T-cell (primary cell): ENCODE data around the gene PLA2G4C. TPM values are rescaled to one million over a fixed set of nuclear protein-coding genes. Genes with fewer than 3 reads are reported as not detected.

Experiments used
- ATAC-seq, 4 experiments: fragments of 200-7000 bp in 3 of 4; fragments of 150-1000 bp in 1 of 4; cut with Tn5 transposase; replicated peaks in 1 of 4; 1 replicate in 3 of 4; 2 replicates in 1 of 4; pipeline ENCODE4 v1.10.0; 2021; ENCODE audit warnings: moderate library complexity in 3 of 4, mild to moderate bottlenecking in 2 of 4, moderate number of reproducible peaks in 1 of 4
- CTCF ChIA-PET, 2 donors: fragments of 300-600 bp; sonication (Branson Sonifier 250); formaldehyde crosslinking; loops; one replicate each; lab custom pipeline; 2022; ENCODE audit warnings: antibody characterized with exemption in 2 of 2; lab: Charles Lee
- POLR2A ChIA-PET, 2 donors: fragments of 300-600 bp; sonication (Branson Sonifier 250); formaldehyde crosslinking; loops; one replicate each; lab custom pipeline; 2022; ENCODE audit warnings: antibody characterized with exemption in 2 of 2; lab: Charles Lee
- DNase-seq, 35 experiments: peaks; one replicate each; pipeline versions ENCODE4 v3.0.0 to v3.0.0-alpha.2; 2013 to 2023
- H3K27ac ChIP-seq: one replicate; pipeline ENCODE4 v1.5.1; 2013; ENCODE audit warnings: low read length
- H3K27me3 ChIP-seq, 2 experiments: replicated peaks in 1 of 2; 1 replicate in 1 of 2; 2 replicates in 1 of 2; pipeline versions ENCODE4 v1.6.1 to v1.7.0; 2013; ENCODE audit warnings: low read length in 1 of 2, mixed read lengths in 1 of 2; ENCODE audit not compliant: control insufficient read depth in 2 of 2, insufficient read depth in 2 of 2; ENCODE audit errors: extremely low read depth in 1 of 2
- H3K36me3 ChIP-seq, 2 donors: 1 replicate in 1 of 2; 2 replicates in 1 of 2; pipeline versions ENCODE4 v1.6.1 to v1.7.0; 2013; ENCODE audit warnings: low read length in 1 of 2; ENCODE audit not compliant: control insufficient read depth in 2 of 2, insufficient read depth in 1 of 2; ENCODE audit errors: extremely low read depth in 1 of 2
- H3K4me1 ChIP-seq, 2 experiments: 1 replicate in 1 of 2; 2 replicates in 1 of 2; pipeline versions ENCODE4 v1.6.1 to v1.7.0; 2013; ENCODE audit warnings: low read length in 2 of 2, mixed read lengths in 1 of 2; ENCODE audit not compliant: insufficient read depth in 2 of 2, control insufficient read depth in 1 of 2; ENCODE audit errors: extremely low read depth in 1 of 2
- H3K4me3 ChIP-seq, 2 donors: 1 replicate in 1 of 2; 2 replicates in 1 of 2; pipeline versions ENCODE4 v1.5.1 to v1.7.0; 2013; ENCODE audit warnings: mild to moderate bottlenecking in 2 of 2, low read length in 1 of 2, moderate library complexity in 1 of 2; ENCODE audit not compliant: control insufficient read depth in 1 of 2; ENCODE audit errors: extremely low read depth in 1 of 2
- H3K9me3 ChIP-seq: 2 replicates; pipeline ENCODE4 v1.7.0; 2013
- H3K27ac Mint-ChIP-seq, 2 donors: one replicate each; pipeline ENCODE4 v1.8.0; 2020 to 2021; ENCODE audit warnings: mild to moderate bottlenecking in 2 of 2, mixed read lengths in 2 of 2
- H3K27me3 Mint-ChIP-seq, 2 donors: one replicate each; pipeline ENCODE4 v1.8.0; 2021 to 2022; ENCODE audit warnings: mixed read lengths in 2 of 2
- H3K36me3 Mint-ChIP-seq: one replicate; pipeline ENCODE4 v1.8.0; 2021; ENCODE audit warnings: mixed read lengths
- H3K4me1 Mint-ChIP-seq, 3 donors: one replicate each; pipeline ENCODE4 v1.8.0; 2020 to 2022; ENCODE audit warnings: mixed read lengths in 3 of 3, mild to moderate bottlenecking in 1 of 3
- H3K4me3 Mint-ChIP-seq, 3 donors: one replicate each; pipeline ENCODE4 v1.8.0; 2020 to 2022; ENCODE audit warnings: mild to moderate bottlenecking in 3 of 3, mixed read lengths in 3 of 3, moderate library complexity in 3 of 3
- H3K9me3 Mint-ChIP-seq, 3 donors: one replicate each; pipeline ENCODE4 v1.8.0; 2020 to 2022; ENCODE audit warnings: mixed read lengths in 3 of 3
- WGBS: methylation state at CpG from one replicate; pipeline ENCODE4 v1.1.5; 2013; ENCODE audit warnings: missing lambda C conversion rate; ENCODE audit not compliant: insufficient coverage; 5-methylcytosine and 5-hydroxymethylcytosine counted together
- total RNA-seq, 35 experiments: library from RNA in 6 of 35; stranded (reverse) in 6 of 35; fragments of 120-200 nt in 1 of 35; gene quantifications; one replicate each; pipeline versions ENCODE4 v1.2.1 to v1.2.4 and lab custom pipeline; 2013 to 2026

Gene PLA2G4C
- total RNA-seq, 5 donors from 2014 or later (not counting 1 experiment from before 2014, with no cell fraction given), result 1.3 to 9.5 (median 3.4) TPM

- no peak for ATAC-seq
- H3K36me3 Mint-ChIP-seq, result peaks cover 4% of the 10 kb centered on the region
- Histone ChIP-seq H3K27ac (no peak overlapping the region), H3K4me3 (no peak overlapping the region), H3K9me3 (no peaks in the 10 kb centered on the region), H3K36me3 (no peaks in the 10 kb centered on the region), H3K27me3 (peaks cover 0 to 16% of the 10 kb centered on the region in 2 experiments), H3K4me1 (no peaks in the 10 kb centered on the region)
- no peaks in the 10 kb centered on the region for H3K4me1 Mint-ChIP-seq
- H3K27me3 Mint-ChIP-seq, result peaks cover 0 to 8% of the 10 kb centered on the region in 2 donors
- CTCF ChIA-PET, result interaction anchor here in 1 of 2 donors (0.6 kb wide), 1 partner anchor 26 kb away, joined by 3 read pairs; no protein-coding TSS in a partner anchor
- no peak overlapping the region for H3K4me3 Mint-ChIP-seq
- 43% methylated on average over 1 of the region's 2 CpGs for WGBS
- no peaks in the 10 kb centered on the region for H3K9me3 Mint-ChIP-seq
- DNase-seq, result no peak
- POLR2A ChIA-PET, result interaction anchor here in 1 of 2 donors (0.6 kb wide), 1 partner anchor 247 kb away, joined by 3 read pairs; no protein-coding TSS in a partner anchor
- no peak overlapping the region for H3K27ac Mint-ChIP-seq
These were observed 41.2 kb downstream of the PLA2G4C start for GRCh38 chr19:48069435-48069834.

DNA sequence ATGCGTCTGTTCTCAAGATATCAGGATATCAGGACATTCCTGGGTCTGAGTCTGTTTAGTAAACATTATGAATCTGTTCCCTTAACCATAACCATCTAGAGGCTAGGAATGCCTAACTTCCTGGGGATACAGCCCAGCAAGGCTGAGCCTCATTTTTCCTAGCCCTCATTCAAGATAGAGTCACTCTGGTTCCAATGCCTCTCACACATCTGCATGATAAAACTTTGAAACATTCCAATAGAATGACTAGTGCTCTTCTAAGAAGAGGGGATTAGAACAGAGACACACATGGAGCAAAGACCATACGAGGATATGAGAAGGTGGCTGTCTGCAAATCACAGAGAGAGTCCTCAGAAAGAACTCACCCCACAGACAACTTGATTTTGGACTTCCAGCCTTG lies 46.1 kb downstream of the PLA2G4C start:
- H3K4me1 Mint-ChIP-seq, result no peaks in the 10 kb centered on the region
- no peaks in the 10 kb centered on the region for H3K36me3 Mint-ChIP-seq
- POLR2A ChIA-PET, result no interaction called here
- H3K9me3 Mint-ChIP-seq, result no peaks in the 10 kb centered on the region
- H3K36me3 ChIP-seq, result no peaks in the 10 kb centered on the region
- no peak for ATAC-seq
- H3K4me1 ChIP-seq, result no peaks in the 10 kb centered on the region
- CTCF ChIA-PET, result no interaction called here
- H3K4me3 Mint-ChIP-seq, result no peak overlapping the region
- H3K27me3 ChIP-seq, result peaks cover 0 to 26% of the 10 kb centered on the region in 2 experiments
- no peak overlapping the region for H3K27ac Mint-ChIP-seq
- H3K27me3 Mint-ChIP-seq, result peaks cover 16 to 20% of the 10 kb centered on the region in 2 donors
- H3K4me3 ChIP-seq, result no peak overlapping the region
- no CpG with 5 or more reads among the region's 2 CpGs for WGBS
- DNase-seq, result no peak
- no peaks in the 10 kb centered on the region for H3K9me3 ChIP-seq
- no peak overlapping the region for H3K27ac ChIP-seq

GRCh38 chr19:48061401-48062344 lies 48.9 kb downstream of the PLA2G4C start:
- H3K4me3 Mint-ChIP-seq, result no peak overlapping the region
- H3K36me3 Mint-ChIP-seq, result no peaks in the 10 kb centered on the region
- Histone ChIP-seq H3K27ac (no peak overlapping the region), H3K36me3 (no peaks in the 10 kb centered on the region), H3K4me3 (no peak overlapping the region), H3K27me3 (peaks cover 0 to 19% of the 10 kb centered on the region in 2 experiments), H3K9me3 (no peaks in the 10 kb centered on the region), H3K4me1 (no peaks in the 10 kb centered on the region)
- no peaks in the 10 kb centered on the region for H3K9me3 Mint-ChIP-seq
- H3K27ac Mint-ChIP-seq, result no peak overlapping the region
- 52% methylated on average over 27 of the region's 37 CpGs for WGBS
- H3K27me3 Mint-ChIP-seq, result peaks cover 19 to 23% of the 10 kb centered on the region in 2 donors
- DNase-seq, result no peak
- ChIA-PET CTCF (no interaction called here), POLR2A (no interaction called here)
- no peak for ATAC-seq
- H3K4me1 Mint-ChIP-seq, result no peaks in the 10 kb centered on the region

GRCh38 chr19:48060381-48060780 lies 50.2 kb downstream of the PLA2G4C start:
- no CpG with 5 or more reads among the region's 5 CpGs for WGBS
- no peak overlapping the region for H3K27ac ChIP-seq
- ATAC-seq (no peak), DNase-seq (no peak)
- H3K36me3 Mint-ChIP-seq, result no peaks in the 10 kb centered on the region
- no peak overlapping the region for H3K4me3 ChIP-seq
- peaks cover 0 to 20% of the 10 kb centered on the region in 2 experiments for H3K27me3 ChIP-seq
- ChIA-PET CTCF (no interaction called here), POLR2A (no interaction called here)
- no peaks in the 10 kb centered on the region for H3K9me3 ChIP-seq
- no peak overlapping the region for H3K4me3 Mint-ChIP-seq
- H3K4me1 ChIP-seq, result no peaks in the 10 kb centered on the region
- no peaks in the 10 kb centered on the region for H3K9me3 Mint-ChIP-seq
- H3K36me3 ChIP-seq, result no peaks in the 10 kb centered on the region
- H3K4me1 Mint-ChIP-seq, result no peaks in the 10 kb centered on the region
- H3K27me3 Mint-ChIP-seq, result peaks cover 19 to 24% of the 10 kb centered on the region in 2 donors
- H3K27ac Mint-ChIP-seq, result no peak overlapping the region

DNA sequence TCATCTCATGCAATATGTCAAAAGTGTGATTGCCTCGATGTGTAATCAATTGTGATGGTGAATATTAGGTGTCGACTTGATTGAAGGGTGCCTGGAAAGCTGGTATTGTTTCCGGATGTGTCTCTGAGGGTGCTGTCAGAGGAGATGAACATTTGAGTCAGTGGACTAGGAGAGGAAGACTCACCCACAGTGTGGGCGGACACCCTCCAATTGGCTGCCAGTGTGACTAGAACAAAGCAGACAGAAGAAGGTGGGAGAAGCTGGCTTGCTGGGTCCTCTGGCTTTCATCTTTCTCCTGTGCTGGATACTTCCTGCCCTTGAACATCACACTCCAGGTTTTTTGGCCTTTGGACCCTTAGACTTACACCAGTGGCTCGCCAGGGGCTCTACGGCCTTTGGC lies 51.3 kb downstream of the PLA2G4C start:
- WGBS, result 59% methylated on average over 3 of the region's 6 CpGs
- Mint-ChIP-seq H3K36me3 (no peaks in the 10 kb centered on the region), H3K27ac (no peak overlapping the region), H3K4me1 (no peaks in the 10 kb centered on the region), H3K4me3 (no peak overlapping the region), H3K27me3 (peaks cover 15 to 27% of the 10 kb centered on the region in 2 donors), H3K9me3 (no peaks in the 10 kb centered on the region)
- H3K4me1 ChIP-seq, result no peaks in the 10 kb centered on the region
- ChIA-PET POLR2A (no interaction called here), CTCF (no interaction called here)
- H3K27ac ChIP-seq, result no peak overlapping the region
- DNase-seq (no peak), ATAC-seq (no peak)
- no peak overlapping the region for H3K4me3 ChIP-seq
- H3K27me3 ChIP-seq, result peaks cover 0 to 26% of the 10 kb centered on the region in 2 experiments
- no peaks in the 10 kb centered on the region for H3K36me3 ChIP-seq
- no peaks in the 10 kb centered on the region for H3K9me3 ChIP-seq

- ChIA-PET CTCF (no interaction called here), POLR2A (no interaction called here)
- peaks cover 15 to 19% of the 10 kb centered on the region in 2 donors for H3K27me3 Mint-ChIP-seq
- no peak overlapping the region for H3K27ac Mint-ChIP-seq
- H3K4me1 ChIP-seq, result no peaks in the 10 kb centered on the region
- H3K4me1 Mint-ChIP-seq, result no peaks in the 10 kb centered on the region
- no peak overlapping the region for H3K4me3 Mint-ChIP-seq
- peaks cover 4% of the 10 kb centered on the region for H3K36me3 Mint-ChIP-seq
- DNase-seq, result no peak
- H3K4me3 ChIP-seq, result no peak overlapping the region
- no peaks in the 10 kb centered on the region for H3K9me3 ChIP-seq
- 81% methylated on average over 2 of the region's 5 CpGs for WGBS
- H3K27me3 ChIP-seq, result peaks cover 0 to 25% of the 10 kb centered on the region in 2 experiments
- no peaks in the 10 kb centered on the region for H3K9me3 Mint-ChIP-seq
- ATAC-seq, result no peak
- no peaks in the 10 kb centered on the region for H3K36me3 ChIP-seq
- H3K27ac ChIP-seq, result no peak overlapping the region
These were observed 56.8 kb downstream of the PLA2G4C start for GRCh38 chr19:48053856-48054255.
